NCI-H510A treated with DMSO at 0.1 percent for 48 hours (cell line): ENCODE measurements around the gene NR0B1.

Experiments used
- DNase-seq: peaks from one replicate; lab custom pipeline; 2025; lab: John Stamatoyannopoulos, UW

NR0B1 gene

GRCh38 chrX:30309139-30309571 lies at the start of gene NR0B1:
NR0B1 (minus strand) TSS chrX:30309390; CDS start chrX:30309363, 27 bp downstream.
- DNase-seq = peak; percentile 18

- no peak for DNase-seq
Observed at GRCh38 chrX:30349946-30350345, 40.8 kb upstream of the NR0B1 start.

- DNase-seq = no peak
Observed at GRCh38 chrX:30343206-30343605, 34.0 kb upstream of the NR0B1 start.

GRCh38 chrX:30340753-30341152 lies 31.6 kb upstream of the NR0B1 start:
- no peak for DNase-seq

GRCh38 chrX:30327762-30328161 lies 18.6 kb upstream of the NR0B1 start:
- DNase-seq = no peak

- DNase-seq = no peak
Observed at GRCh38 chrX:30317308-30317707, 8.1 kb upstream of the NR0B1 start.

- peak; percentile 41 for DNase-seq
Observed at GRCh38 chrX:30313322-30313721, 4.1 kb upstream of the NR0B1 start.

- no peak for DNase-seq
Observed at GRCh38 chrX:30312858-30313257, 3.7 kb upstream of the NR0B1 start.

- no peak for DNase-seq
Observed at GRCh38 chrX:30310429-30311206, 1.4 kb upstream of the NR0B1 start.

GRCh38 chrX:30308263-30309138 lies 689 bp downstream of the NR0B1 start:
- peak; percentile 40 for DNase-seq

GRCh38 chrX:30307466-30307865 lies 1.7 kb downstream of the NR0B1 start:
- no peak for DNase-seq

GRCh38 chrX:30304866-30305265 lies 4.3 kb downstream of the NR0B1 start:
- no peak for DNase-seq

GRCh38 chrX:30302956-30303355 lies 6.2 kb downstream of the NR0B1 start:
- no peak for DNase-seq

- DNase-seq = peak; percentile 7
Observed at GRCh38 chrX:30301963-30302362, 7.2 kb downstream of the NR0B1 start.

- DNase-seq = no peak
Observed at GRCh38 chrX:30301208-30301607, 8.0 kb downstream of the NR0B1 start.

- no peak for DNase-seq
Observed at GRCh38 chrX:30296408-30297254, 12.6 kb downstream of the NR0B1 start.

- no peak for DNase-seq
Observed at GRCh38 chrX:30283456-30284200, 25.6 kb downstream of the NR0B1 start.

GRCh38 chrX:30282527-30282926 lies 26.7 kb downstream of the NR0B1 start:
- DNase-seq = no peak

GRCh38 chrX:30280428-30280827 lies 28.8 kb downstream of the NR0B1 start:
- DNase-seq = no peak

GRCh38 chrX:30278365-30278764 lies 30.8 kb downstream of the NR0B1 start:
- DNase-seq = no peak

GRCh38 chrX:30275498-30275897 lies 33.7 kb downstream of the NR0B1 start:
- peak; percentile 20 for DNase-seq
